ENCODE results near the gene KRTAP15-1.

Gene KRTAP15-1

GRCh38 chr21:30439975-30440374 lies at the start of gene KRTAP15-1:
Gene KRTAP15-1, plus strand, starts transcription at chr21:30440275. Its CDS starts 53 bp downstream, at chr21:30440328.
- TF ChIP-seq MAX (IDR thresholded peaks at IDR 0.05) (no peak), TAF1 (IDR thresholded peaks at IDR 0.05; ENCODE audit: low read depth) (no peak), TEAD4 (IDR thresholded peaks at IDR 0.05) (no peak), EP300 (IDR thresholded peaks at IDR 0.05; ENCODE audit: borderline replicate concordance) (no peak), RAD21 (IDR thresholded peaks at IDR 0.05; ENCODE audit: low read depth) (no peak), NFIC (IDR thresholded peaks at IDR 0.05) (no peak), TCF12 (IDR thresholded peaks at IDR 0.05; ENCODE audit: low read depth) (no peak), USF1 (IDR thresholded peaks at IDR 0.05) (no peak), CEBPB (IDR thresholded peaks at IDR 0.05) (no peak), YY1 (IDR thresholded peaks at IDR 0.05; ENCODE audit: low read depth) (no peak), REST (IDR thresholded peaks at IDR 0.05; ENCODE audit: low read depth) (no peak)

GRCh38 chr21:30391492-30392025 lies 48.5 kb upstream of the KRTAP15-1 start:
- TF ChIP-seq ZBTB7A (IDR thresholded peaks at IDR 0.05; ENCODE audit: low read depth) (no peak), USF1 (IDR thresholded peaks at IDR 0.05) (no peak), EGR1 (IDR thresholded peaks at IDR 0.05) (no peak), FOXM1 (IDR thresholded peaks at IDR 0.05; ENCODE audit: borderline replicate concordance, low read depth) (no peak), CREB1 (IDR thresholded peaks at IDR 0.05; ENCODE audit: low read depth) (no peak), TCF12 (IDR thresholded peaks at IDR 0.05; ENCODE audit: low read depth) (no peak), TAF1 (IDR thresholded peaks at IDR 0.05; ENCODE audit: low read depth) (no peak), EP300 (IDR thresholded peaks at IDR 0.05; ENCODE audit: borderline replicate concordance) (no peak), NFIC (IDR thresholded peaks at IDR 0.05) (no peak), MAX (IDR thresholded peaks at IDR 0.05) (no peak), TEAD4 (IDR thresholded peaks at IDR 0.05) (no peak), YY1 (IDR thresholded peaks at IDR 0.05; ENCODE audit: low read depth) (no peak)

- TF ChIP-seq CREB1 (IDR thresholded peaks at IDR 0.05; ENCODE audit: low read depth), result no peak
- no peak for TF ChIP-seq RAD21 (IDR thresholded peaks at IDR 0.05; ENCODE audit: low read depth)
- no peak for TF ChIP-seq EGR1 (IDR thresholded peaks at IDR 0.05)
- no peak for TF ChIP-seq EP300 (IDR thresholded peaks at IDR 0.05; ENCODE audit: borderline replicate concordance)
- no peak for TF ChIP-seq REST (IDR thresholded peaks at IDR 0.05; ENCODE audit: low read depth)
- no peak for TF ChIP-seq USF1 (IDR thresholded peaks at IDR 0.05)
- TF ChIP-seq TAF1 (IDR thresholded peaks at IDR 0.05; ENCODE audit: low read depth), result no peak
- no peak for TF ChIP-seq FOXM1 (IDR thresholded peaks at IDR 0.05; ENCODE audit: borderline replicate concordance, low read depth)
- no peak for TF ChIP-seq CEBPB (IDR thresholded peaks at IDR 0.05)
- TF ChIP-seq YY1 (IDR thresholded peaks at IDR 0.05; ENCODE audit: low read depth), result no peak
- no peak for TF ChIP-seq ZBTB7A (IDR thresholded peaks at IDR 0.05; ENCODE audit: low read depth)
- TF ChIP-seq NFIC (IDR thresholded peaks at IDR 0.05), result no peak
- TF ChIP-seq TCF12 (IDR thresholded peaks at IDR 0.05; ENCODE audit: low read depth), result no peak
- TF ChIP-seq MAX (IDR thresholded peaks at IDR 0.05), result no peak
- TF ChIP-seq TEAD4 (IDR thresholded peaks at IDR 0.05), result no peak
Observed at GRCh38 chr21:30395731-30396130, 44.3 kb upstream of the KRTAP15-1 start, which contains the start of gene KRTAP13-1. Gene KRTAP13-1, plus strand, starts transcription at chr21:30396031. Its CDS starts 56 bp downstream, at chr21:30396087.

- TF ChIP-seq TEAD4 (IDR thresholded peaks at IDR 0.05), result no peak
- TF ChIP-seq REST (IDR thresholded peaks at IDR 0.05; ENCODE audit: low read depth), result no peak
- TF ChIP-seq RAD21 (IDR thresholded peaks at IDR 0.05; ENCODE audit: low read depth), result peak; percentile 12; the same call in 1 of the 2 replicates
Observed at GRCh38 chr21:30408782-30409494, 31.1 kb upstream of the KRTAP15-1 start.
